ENCODE measurements around the gene PPP1R2C.

The PPP1R2C gene

DNA sequence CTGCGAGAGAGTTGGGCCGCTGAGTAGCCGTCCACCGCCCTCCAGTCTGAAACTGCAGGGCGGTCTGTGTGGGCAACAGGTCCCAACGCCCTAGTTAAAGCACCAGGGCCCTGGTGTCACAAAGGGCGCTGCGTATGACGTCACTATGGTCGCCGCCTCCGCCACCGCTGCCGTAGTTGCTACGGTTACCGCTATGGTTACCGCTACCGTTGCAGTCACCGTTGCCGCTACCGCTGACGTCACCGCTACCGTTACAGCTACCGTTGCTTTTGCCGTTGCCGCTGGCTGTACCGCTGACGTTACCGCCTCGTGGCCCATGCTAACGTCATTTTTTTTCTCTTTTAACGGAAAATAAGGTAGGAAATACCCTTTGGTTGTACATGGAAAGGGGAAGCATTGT is at the start of gene PPP1R2C:
PPP1R2C (minus strand) TSS at position 68 of the 400 bp plus-strand sequence. CDS start 84 bp downstream, outside the sequence.
- DNase-seq: no peak

DNA sequence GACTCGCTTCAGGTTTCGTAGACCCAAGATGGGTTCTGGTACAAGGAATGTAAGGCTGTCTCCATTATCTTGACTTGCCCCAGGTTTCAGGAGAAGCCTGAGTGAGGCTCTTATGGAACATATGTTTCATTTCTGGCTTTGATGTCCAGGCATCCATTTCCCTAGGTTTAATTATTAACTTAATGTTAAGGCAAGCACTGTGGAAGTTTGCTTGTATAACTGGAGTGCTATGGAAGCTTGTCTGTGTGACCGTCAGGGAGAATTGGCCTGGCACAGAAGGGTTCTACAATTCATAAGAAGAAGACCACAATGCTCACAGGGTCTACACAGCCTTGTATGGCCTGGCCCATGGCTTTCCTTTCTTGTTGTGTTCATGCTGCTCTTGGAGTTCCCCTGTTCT is 47.2 kb upstream of the PPP1R2C start:
- DNase-seq: no peak

DNA sequence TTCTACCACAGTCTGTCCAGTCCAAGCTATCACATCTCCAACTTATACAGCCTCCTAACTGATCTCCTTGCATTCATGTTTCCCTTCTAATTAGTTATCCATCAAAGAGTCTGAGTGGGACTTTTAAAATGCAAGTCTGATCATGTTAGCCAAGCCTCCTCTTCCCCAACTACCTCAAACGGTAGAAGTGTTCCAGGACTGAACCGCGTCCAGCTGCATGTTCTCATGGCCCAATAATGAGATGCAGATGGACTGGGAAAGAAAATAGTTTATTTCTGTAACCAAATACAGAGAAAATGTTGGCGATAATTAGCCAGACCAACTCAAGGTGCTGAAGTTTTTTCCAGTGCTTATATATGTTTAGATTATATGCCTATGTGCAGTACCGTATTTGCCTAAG is 46.6 kb upstream of the PPP1R2C start:
- no peak for DNase-seq

DNA sequence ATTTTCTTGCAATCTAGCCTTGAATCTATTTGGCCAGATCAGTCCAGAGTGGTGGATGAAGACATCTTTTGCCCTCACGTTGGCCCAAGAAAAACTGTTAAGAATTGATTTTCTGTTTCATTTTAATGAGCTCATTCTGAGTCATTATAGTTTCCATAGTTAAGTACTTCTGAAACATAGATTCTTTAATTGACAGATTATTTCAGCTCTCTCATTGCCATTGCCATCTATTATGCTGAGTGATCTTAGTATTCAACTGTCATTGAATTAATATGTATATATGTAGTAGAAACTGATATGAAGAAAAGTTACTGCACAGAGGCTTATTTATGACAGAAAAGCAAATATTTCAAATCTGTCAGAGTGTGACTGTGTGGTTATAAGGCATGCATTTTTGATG is 45.5 kb upstream of the PPP1R2C start:
- DNase-seq: no peak

DNA sequence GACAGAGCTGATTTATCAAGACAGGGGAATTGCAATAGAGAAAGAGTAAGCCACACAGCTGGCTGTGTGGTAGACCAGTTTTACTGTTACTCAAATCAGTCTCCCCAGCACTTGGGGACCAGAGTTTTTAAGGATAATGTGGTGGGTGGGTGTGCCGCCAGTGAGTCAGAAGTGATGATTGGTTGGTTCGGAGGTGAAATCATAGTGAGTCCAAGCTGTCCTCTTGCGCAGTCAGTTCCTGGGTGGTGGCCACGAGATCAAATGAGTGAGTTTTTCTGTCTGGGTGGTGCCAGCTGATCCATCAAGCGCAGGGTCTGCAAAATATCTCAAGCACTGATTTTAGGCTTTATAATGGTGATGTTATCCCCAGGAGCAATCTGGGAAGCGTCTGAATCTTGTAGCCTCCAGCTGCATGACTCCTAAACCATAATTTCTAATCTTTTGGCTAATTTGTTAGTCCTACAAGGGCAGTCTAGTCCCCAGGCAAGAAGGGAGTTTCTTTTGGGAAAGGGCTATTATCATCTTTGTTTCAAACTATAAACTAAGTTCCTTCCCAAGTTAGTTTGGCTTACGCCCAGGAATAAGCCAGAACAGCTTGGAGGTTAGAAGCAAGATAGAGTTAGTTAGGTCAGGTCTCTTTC is 44.0 kb upstream of the PPP1R2C start:
- DNase-seq: no peak

DNA sequence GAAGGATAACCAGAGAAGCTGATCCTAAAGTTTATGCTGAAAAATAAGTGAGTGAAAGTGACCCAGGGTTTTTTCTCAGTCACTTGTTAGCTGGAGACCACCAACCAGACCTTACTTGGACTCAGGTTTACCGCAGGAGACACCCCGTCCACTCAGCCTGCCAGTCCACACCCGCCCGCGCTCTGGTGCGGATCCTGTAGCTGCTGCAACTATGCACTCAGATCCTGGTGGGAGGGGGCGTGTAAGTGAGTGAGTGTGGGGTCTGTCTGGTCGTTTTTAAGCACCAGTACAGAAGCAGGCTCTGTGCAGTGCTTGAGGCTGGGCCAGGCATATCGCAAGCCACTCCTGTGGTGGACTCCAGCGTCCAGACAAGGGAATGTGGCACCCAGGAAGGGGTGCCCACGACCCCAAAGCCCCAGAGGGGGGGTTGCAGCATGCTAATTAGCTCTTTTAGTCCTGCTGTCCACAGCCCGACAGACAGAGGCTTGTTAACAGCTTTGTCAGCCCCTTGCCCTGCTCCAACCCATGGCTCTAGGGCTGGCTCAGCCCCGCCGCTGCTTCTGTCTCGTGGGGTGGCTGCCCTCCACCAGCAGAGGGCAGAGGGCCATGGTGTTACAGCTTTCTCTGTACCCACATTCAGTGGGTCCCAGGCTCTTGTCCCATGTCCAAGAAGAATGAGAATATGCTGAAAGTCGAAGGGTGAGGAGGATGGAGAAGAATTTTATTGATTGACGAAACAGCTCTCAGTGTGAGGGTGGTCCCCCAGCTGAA is 40.4 kb upstream of the PPP1R2C start:
- DNase-seq: no peak

DNA sequence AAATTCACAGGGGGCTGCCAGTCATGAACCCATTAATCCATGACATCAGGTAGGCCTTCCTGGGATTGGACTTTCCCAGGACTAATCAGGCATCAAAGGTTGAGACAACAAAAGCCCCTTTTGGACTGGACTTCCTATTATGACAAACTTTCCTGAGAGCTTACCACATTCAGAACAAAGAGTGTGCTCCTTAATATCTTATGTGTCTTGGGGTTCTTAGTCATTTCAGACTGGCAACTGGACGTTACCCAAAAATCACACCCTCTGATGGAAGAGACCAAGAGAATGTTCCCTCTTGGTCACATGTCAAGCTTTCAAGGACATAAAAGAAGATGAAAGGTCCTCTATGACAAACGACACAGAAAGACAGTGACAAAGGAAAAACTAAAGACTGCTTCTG is 31.6 kb upstream of the PPP1R2C start:
- DNase-seq: no peak

DNA sequence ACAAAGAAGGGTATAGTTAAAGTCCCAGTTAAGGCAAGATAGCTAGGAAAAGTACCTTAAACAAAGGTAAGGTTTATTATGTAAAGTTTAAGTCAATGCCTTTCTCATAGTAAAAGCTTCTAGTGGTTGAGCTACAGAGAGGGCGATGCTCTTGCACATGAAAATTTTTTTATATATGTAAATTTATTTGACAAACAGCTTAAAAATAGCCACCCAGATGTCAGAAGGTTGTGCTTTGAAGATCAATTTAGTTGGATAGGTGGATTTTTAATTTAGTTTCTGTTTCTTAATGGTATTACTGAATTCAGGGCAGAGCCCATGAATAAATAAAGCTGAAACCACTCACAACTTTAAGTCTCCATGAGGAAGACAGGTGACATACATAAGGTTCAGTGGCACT is 29.4 kb upstream of the PPP1R2C start:
- DNase-seq: no peak

DNA sequence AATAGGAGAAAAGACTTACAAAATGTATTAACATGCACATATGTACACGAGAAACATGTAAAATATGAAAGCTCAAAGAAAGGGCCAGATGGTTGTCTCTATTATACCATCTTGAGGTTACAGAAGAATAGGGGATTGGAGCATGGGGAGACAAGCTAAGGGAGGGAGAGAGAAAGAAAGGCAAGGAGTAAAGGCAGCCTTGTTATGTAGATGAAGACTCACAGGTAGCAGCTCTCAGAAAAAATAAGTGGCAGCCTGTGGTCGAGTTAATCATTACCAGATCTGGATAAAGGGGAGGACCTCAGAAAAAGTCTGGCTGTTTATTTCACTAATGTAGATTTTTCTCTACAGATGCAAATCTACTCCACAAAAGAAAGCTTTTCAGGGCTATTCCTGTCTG is 26.6 kb upstream of the PPP1R2C start:
- no peak for DNase-seq

DNA sequence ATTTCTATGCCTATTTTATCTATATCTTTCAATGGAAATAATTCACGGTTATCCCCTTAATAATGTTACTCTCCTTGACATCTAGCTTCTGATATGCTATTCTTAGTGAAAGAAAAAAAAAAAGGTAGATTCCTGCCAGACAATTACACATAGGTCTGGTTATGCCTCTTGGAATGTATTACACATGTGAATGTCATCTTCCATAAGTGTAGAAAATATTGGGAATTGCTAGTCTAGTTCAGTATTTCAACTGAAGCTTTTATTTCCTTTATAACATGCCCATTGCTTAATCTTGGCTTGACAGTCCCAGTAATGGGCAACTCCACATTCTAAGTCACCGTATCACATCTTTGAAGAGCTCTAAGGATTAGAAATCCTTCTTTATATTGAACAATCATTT is 25.4 kb upstream of the PPP1R2C start:
- DNase-seq: no peak

DNA sequence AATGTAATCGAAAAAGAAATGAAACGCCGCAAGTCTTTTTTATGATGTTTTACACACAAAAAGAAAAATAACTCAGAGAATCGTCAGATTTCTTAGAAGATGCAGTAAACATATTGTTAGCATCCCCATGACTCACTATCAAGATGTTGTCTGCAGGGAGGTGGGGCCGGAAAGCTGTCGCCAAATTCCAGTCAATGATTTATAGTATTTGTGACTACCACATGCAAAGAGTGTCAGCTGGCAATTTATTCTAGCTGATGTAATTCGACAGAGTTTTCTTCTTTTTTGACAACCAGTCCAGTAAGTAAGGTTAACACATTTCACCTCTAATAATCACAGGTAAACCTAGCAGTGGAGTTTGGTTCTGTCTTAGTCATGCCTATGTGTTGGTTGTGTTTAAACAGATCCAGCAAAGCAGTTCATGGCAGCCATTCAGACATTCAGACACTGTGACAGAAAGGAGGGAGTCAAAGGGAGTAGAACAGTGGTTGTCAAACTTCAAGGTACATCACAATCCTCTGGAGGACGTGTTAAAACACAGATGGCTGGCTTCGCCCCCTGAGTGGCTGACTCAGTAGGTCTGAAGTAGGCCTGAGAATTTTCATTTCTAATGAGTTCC is 19.8 kb upstream of the PPP1R2C start:
- DNase-seq: no peak

DNA sequence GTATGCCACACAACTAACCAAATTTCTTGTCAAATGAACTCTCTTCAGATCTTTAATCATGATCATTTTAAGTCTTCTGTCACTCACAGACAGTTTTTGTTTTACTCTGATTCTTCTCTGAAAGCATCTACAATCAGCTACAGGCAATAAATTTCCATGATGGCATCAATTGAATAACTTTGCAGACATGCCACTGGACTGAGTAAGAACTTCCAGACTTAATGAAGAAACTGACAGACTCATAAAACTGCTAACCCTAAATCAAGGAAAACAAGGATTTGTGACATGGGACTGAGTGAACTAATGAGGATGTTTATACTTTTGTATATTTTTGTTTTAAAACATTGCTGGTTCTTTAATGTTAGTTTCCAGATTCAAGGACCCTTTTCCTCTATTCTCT is 5.5 kb upstream of the PPP1R2C start:
- no peak for DNase-seq

DNA sequence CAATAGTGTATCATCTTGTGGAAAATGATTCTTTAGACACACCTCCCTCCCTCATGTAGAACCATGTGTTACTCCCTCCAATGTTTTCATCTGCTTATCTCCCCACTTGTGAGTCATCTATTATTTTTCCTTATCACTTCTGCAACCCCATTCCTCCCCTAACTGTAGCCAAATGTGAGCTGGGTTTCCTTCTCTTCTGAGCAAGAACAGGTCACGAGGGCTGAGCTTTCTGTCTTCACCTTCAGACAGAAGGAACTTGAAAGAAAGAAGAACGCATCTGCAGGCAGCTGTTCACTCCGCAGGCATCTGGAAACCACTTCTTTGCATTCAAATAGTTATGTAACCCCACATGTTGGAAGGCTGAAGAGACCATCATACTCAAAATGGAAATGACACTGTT is 1.8 kb downstream of the PPP1R2C start:
- DNase-seq: no peak

DNA sequence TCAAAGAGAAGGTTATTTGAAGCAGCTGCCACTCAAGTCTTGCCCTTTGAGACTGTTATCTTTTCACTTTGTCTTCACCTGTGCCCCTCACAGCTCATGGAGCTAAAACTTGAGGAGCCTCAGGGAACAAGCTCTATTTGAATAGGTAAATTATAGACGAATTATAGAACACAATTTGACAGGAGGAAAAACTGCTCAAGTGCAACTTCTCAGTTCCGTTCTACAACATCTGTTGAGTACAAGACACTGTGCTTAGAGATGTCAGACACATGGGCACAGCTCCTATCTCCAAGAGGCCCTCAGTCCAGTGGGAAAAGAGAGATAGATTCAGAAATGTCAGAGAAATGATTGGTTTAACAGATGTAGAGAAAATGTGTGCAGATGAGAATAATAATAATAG is 5.1 kb downstream of the PPP1R2C start:
- no peak for DNase-seq

DNA sequence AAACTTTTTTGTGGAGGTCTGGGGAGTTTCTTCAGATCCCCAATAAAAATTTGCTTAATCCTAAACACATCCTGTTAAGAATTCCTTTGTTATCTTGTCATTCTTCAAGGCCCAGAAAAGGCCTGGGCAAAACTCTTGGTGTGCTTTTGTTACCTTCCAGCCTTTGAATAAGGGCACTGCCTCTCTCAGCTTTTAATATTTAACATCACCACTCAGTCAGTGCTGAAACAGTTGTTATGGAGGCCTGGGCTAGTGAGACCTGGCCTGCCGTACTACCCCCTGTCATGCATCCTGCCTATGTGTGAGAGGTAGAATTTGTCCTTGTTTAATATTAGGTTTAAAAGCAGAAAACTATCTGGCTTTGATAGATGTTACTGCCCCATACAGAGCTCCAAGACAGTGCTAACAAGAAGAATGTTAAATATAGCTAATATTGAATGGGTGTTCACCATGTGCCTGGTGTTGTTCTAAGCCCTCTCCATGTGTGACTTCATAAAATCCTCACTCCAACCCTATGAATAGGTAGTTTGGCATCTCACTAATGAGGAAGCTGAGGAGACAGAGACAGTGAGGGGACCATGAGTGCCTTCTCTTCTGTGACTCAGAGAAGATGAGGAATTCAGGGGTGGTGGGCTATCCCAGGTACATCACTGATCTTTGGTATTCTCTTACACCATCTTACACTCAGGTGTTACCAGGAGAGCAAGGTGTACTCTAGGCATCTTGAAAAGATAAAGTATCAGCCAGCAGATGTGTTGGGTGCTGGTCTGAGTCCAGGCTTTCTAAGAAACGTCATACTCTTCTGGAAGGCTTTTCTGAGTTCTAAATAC is 6.2 kb downstream of the PPP1R2C start:
- DNase-seq: no peak

DNA sequence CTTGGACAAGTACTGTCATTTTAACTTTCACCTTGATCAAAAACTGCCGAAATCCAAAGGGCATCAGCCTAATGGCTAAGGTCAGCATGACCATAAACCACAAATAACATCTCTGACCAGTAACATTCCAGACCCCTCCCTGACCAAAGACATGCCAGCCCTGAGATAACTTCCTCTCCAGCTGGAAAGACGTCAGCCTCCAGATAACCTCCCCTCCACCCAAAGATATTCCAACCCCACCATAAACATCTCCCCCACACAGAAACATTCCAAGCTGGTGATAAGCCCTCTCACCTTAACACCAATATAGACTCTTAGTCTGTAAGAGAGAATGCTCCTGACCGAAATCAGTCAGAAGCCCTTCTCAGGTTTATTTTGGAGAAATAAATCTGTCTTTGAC is 7.4 kb downstream of the PPP1R2C start:
- no peak for DNase-seq

DNA sequence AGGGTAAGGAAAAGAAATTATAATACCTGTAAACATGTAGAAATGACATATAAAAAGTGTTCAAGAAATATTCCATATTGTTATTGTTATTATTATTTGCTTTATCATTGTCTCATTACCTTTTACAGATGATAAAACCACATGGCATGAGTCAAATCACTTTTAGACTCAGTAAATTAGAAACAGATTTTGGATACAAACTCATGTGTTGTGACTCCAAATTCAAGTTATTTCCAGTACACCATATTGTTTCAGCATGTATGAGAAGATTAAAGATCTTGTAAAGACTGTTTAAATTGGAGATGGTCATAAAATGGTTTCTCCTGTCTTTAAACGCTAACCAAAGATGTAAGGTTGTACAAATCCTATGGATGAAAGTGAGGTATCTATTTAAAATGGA is 18.1 kb downstream of the PPP1R2C start:
- no peak for DNase-seq

DNA sequence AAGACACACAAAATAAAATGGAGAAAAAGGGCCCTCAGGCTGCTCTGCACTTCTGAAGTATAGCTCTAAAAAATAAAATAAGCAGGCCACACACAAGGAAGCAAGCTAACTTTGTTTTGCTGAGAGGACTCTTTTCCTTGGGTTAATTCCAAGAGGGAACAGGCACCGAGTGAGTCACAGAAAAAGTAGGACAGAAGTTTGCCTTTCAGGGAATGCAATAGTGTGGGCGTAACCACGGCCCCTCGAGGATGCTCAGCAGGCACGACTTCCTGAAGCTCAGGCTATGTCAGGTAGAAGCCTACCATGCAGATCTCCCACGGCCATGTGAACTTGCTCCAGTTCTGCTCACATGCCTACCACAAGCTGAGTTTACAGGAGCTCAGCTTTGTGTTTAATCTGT is 22.1 kb downstream of the PPP1R2C start:
- no peak for DNase-seq

DNA sequence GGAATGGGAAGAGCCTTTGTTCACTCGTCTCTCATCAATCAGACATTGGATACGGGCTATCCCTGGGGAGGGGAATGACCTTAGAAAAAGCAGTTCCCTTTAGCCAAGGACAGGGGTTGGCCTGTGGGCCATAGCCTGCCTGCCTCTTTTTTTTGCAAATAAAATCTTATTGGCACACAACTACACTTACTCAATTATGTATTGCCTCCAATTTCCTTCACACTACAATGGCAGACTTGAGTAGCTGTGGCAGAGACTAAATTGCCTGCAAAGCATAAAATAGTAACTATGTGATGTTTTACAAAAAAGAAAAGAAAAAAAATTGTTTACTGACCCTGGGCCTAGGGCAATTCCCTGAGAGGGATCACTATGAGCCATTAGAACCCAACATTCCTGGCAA is 23.4 kb downstream of the PPP1R2C start:
- no peak for DNase-seq

DNA sequence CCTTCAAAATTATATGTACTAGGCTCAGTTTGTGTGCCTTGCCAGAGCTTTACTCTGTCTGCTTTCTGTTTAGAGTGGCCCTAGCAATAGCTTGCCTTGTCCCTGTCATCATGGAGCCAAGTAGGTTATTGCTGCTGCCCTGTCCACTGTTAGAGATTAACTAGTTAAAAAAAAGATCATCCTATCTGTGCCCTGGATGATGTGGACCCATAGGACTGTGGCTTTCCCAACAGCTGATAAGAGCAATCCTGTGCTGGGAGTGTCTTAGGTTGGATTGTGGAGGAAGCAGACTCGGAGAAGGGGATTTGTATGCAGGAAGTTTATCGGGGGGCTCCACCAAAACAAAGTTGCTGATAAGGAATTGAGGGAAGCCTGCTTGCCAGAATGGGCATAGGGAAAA is 23.8 kb downstream of the PPP1R2C start:
- no peak for DNase-seq

DNA sequence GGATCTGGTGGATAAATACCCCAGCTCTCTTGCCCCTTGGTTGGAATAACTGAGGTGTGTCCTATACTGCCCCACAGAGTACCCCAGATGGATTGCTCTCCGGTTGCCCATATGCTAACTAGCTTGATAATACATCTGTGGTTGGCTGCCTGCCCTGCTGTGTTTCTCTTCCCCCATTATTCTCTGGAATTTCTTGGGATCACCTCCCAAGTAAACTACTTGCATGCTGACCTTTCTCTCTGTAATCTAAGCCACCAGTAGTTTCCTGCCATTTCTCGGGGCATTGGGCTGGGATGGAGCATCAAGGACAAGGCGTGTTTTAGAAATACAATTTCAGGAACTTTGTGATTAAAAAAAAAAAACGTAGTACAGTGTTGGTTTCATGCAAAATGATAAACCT is 25.2 kb downstream of the PPP1R2C start:
- DNase-seq: no peak

DNA sequence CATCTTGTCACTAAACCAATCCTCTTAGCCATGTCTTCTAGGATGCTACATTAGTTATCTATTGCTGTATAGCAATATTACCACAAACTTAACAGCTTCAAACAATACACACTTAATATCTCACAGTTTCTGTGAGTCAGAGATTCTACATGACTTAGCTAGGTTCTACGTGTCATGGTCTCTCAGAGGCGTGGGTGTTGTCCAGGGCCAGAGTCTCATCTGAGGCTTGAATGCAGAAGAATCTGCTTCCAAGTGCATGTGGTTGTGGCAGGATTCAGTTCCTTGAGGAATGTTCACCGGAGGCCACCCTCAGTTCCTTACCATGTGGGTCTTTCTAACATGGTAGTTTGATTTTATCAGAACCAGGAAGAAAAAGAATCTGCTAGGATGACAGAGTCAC is 26.4 kb downstream of the PPP1R2C start:
- DNase-seq: no peak

DNA sequence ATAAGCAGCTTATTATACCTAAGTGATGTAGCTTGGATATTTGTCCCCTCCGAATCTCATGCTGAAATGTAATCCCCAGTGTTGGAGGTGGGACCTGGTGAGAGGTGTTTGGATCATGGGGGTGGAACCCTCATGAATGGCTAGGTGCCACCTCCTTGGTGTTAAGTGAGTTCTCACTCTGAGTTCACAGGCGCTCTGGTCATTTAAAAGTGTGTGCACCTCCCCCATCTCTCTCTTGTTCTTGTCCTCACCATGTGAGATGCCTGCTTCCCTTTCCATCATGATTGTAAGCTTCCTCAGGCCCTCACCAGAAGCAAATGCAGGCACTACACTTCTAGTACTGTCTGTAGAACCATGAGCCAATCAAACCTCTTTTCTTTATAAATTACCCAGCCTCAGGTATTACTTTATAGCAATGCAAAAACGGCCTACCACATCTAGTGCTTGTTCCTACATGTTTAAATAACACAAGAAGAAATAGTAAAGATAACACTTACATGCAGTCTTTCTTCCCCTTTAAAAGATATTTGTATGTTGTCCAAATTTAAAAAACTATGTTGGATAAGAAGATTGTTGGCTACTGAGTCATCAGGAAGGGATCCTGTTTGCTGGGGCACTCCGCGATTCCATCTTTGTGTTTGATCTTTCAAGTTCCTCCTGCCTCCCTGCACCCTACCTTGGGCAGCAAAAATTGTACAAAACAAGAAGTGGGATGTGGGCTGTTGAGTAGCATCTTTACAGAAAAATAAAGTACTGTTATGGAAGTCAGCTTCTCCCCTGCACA is 29.7 kb downstream of the PPP1R2C start:
- DNase-seq: no peak
